GM18861 (cell line): ENCODE data around the gene ANKRD26.

ENCODE experiments used
- ATAC-seq: cut with Tn5 transposase; IDR thresholded peaks from one replicate; pipeline ENCODE4 v1.9.1; 2021; ENCODE audit not compliant: unreplicated experiment

The ANKRD26 gene

DNA sequence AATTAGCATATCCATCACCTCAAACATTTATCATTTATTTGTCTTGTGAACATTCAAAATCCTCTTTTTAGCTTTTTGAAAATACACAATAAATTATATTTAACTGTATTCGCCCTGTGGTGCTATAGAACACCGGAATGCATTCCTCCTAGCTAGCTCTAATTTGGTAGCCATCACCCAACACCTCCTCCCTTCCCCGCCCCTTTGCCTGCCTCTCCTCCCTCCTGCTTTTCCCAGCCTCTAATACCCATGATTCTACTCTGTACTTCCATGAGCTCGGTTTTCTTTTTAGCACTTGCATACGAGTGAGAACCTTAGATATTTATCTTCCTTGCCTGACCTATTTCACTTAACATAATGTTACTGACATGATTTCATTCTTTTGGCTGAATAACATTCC is 80.1 kb downstream of the ANKRD26 start:
- ATAC-seq = no peak

DNA sequence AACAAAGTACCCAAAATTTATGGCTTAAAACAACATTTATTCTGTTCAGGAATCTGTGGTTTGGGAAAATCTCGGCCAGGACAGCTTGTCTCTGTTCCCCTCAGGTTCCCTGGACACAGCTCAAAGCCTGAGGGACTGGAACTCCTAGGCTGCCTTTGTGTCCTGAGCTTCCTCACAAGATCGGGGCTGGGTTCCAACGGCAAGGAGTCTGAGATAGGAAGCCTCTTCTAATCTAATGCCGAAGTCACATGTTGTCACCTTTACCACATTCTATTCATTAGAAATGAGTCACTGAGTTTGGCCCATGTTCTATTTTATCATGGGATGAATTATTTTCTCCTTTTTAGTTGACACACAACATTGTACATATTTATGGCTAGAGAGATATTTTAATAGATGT is 80.5 kb downstream of the ANKRD26 start:
- ATAC-seq = no peak

DNA sequence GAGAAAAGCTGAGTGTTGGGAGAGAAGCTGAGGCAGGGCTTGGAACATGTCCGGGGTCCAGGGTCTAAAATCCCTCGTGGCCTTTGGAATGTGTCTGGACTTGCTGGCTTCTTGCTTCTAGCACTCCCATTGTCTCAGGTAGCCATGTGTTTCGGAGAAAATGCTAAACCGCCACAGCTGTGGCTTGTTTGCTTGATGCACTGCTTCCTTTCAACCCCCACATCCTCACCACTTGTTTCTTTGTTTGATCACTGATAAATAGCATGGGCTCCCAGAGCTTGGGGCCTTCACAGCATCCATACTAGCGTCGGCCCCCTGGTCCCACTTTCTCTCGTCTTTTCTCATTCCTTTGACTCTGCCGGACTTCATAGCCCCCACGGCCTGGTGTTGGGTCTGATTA is 102.7 kb downstream of the ANKRD26 start:
- no peak for ATAC-seq

GRCh38 chr10:26994743-26995142 is 105.6 kb downstream of the ANKRD26 start:
- no peak for ATAC-seq

DNA sequence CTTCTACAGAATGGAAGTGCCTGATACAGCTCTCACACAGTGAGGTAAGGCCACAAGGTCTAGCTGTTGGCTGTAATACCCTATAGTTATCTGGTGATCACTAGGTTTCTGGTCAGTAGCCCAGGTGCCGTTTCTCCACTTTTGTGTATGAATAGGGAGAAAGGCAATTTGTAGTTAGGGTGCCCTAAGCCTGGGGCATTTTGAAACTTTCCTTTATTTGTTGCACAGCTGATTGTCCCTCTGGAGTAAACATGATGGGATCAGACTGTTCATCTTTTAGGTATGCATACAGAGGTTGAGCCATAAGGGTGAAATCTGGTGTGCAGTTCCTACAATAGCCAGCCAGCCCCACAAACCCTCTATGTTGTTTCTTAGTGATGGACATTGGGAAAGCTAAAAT is 112.4 kb downstream of the ANKRD26 start:
- ATAC-seq = no peak

GRCh38 chr10:26983156-26983555 is 117.1 kb downstream of the ANKRD26 start:
- no peak for ATAC-seq

DNA sequence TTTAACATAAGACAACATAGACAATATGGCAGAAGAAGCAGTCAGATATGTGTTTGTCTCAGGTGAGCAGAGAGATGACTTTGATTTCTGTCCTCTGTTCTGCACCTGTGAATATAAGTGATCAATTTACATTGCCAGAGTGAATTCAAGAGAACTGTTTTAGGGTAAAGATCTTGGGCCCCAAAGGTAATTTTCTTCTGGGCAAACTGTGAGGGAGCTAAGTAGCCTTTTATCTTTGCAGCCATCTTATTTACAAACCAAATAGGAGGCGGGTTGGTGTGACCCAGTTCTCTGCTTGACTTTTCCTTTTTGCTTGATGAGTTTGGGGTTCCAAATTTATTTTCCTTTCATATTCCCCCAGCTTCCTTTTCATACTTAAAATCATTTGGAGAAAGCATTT is 118.2 kb downstream of the ANKRD26 start:
- no peak for ATAC-seq

DNA sequence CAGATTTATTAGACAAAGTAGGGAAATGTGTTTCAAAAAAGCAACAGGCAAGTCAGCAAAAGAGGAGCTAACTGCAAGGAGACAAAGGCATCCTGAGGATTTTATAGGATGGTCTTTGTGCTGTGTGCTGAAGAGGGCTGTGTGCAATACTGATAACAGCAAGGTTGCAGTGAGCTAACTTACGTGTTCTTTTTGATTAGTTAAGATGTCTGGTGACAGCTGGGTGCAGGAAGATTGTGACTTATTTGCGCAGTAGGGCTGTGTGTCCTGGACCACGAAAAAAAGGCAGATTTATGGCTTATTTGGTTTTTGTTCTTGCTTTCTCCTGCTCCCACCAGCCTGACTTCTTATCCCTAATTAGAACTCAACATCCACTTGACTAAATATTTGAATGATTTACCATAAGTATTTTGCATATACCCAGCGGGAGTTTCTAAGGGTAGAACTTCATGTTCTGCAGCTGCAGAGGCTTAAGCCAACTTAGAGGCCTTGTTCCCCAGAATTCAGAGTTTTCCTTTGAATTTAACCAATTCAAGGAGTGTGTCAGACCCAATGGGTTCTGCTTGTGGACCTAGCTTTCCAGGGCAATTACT is 119.0 kb downstream of the ANKRD26 start:
- ATAC-seq = no peak

- no peak for ATAC-seq
These were observed 121.8 kb downstream of the ANKRD26 start for GRCh38 chr10:26978519-26978918.

- ATAC-seq = no peak
These were observed 122.7 kb downstream of the ANKRD26 start for GRCh38 chr10:26977635-26978034.

DNA sequence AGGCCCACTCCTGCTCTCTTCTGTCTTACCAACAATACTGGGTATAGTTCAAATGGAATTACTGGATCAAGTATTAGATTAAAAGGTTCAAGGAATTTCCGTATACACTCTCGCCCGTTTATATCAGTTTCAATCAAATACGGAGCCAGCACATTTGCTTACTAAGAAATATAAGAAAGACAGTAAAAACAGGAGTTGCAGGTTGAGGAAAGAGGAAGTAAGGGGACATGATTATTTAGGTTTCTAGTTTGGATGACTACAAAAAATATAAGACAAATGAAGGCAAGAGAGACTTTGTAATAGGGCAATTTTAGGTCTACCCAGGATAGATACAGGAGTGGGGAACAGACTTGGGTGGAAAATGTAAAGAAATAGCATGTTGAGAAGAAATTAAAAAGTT is 129.6 kb downstream of the ANKRD26 start:
- peak; percentile 42 for ATAC-seq

GRCh38 chr10:26969145-26969926 is 131.0 kb downstream of the ANKRD26 start:
- ATAC-seq = peak; percentile 76

DNA sequence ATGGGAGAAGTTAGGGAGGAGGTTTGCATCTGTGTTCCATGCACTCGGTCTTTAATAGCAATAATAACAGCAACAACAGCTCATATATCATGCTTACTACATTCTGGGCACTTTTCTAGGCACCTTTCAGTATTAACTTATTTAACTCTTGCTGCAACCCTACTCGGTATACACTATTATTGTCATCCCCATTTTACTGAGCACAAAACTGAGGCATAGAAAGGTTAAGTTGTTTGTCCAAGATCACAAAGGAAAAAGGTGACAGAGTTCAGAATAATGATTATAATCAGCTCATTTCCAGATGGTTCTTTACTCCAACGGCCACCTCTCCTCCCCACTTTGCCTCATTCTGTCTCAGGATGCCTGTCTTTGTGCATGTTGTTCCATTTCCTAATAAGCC is 137.5 kb downstream of the ANKRD26 start:
- ATAC-seq = no peak

GRCh38 chr10:26960308-26960707 is 140.0 kb downstream of the ANKRD26 start:
- ATAC-seq = no peak

DNA sequence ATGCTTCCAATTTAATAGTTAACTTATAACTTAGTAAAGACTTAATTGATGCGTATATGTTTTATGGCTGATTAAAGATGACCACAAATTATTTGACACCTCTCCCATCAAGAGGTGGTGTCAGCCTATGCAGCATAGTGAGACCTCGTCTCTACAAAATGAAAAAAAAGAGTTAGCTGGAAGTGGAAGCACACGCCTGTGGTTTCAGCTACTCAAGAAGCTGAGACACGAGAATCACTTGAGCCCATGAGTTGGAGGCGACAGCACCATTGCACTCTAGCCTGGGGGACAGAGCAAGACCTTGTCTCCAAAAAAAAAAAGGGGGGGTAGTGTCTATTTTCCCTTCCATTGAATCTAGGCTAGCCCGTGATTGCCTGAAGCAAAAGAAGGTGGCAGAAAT is 140.5 kb downstream of the ANKRD26 start:
- ATAC-seq = no peak
